GM10248 (cell line): ENCODE measurements around the gene MICAL2.

Experiments
- CTCF ChIA-PET: fragments of 300-600 bp; sonication (Branson Sonifier 250); formaldehyde crosslinking; extraction: SDS; loops from one replicate; lab custom pipeline; 2021; ENCODE audit warnings: antibody characterized with exemption; lab: Yijun Ruan, JAX
- POLR2A ChIA-PET: fragments of 350-650 bp; sonication (Branson Sonifier 250); formaldehyde crosslinking; extraction: SDS; loops from one replicate; lab custom pipeline; 2020; ENCODE audit warnings: antibody characterized with exemption; lab: Yijun Ruan, JAX
- DNase-seq: peaks from one replicate; pipeline ENCODE4 v3.0.0; 2012; ENCODE audit errors: extremely low spot score
- CTCF ChIP-seq: IDR thresholded peaks from 2 replicates; pipeline ENCODE4 v1.5.1; 2012; ENCODE audit warnings: mild to moderate bottlenecking, low read depth; ENCODE audit errors: extremely low read depth, missing control alignments, control extremely low read depth

MICAL2 gene

GRCh38 chr11:12306830-12307229 lies 196.4 kb downstream of the MICAL2 start:
- DNase-seq = no peak
- CTCF ChIA-PET = interaction anchor here (1.2 kb wide), 1 partner anchor 582 kb away, joined by 3 read pairs; no protein-coding TSS in a partner anchor
- no peak for TF ChIP-seq CTCF
- POLR2A ChIA-PET = no interaction called here

- ChIA-PET CTCF (interaction anchor here (0.6 to 2.2 kb wide), 2 partner anchors 19 to 31 kb away, joined by 3 to 5 read pairs; no protein-coding TSS in a partner anchor), POLR2A (no interaction called here)
- no peak for DNase-seq
- no peak for TF ChIP-seq CTCF
Observed at GRCh38 chr11:12312132-12312531, 201.7 kb downstream of the MICAL2 start.
